H1 (cell line): ENCODE data around the gene AQP6. TPM values are rescaled to one million over a fixed set of nuclear protein-coding genes. Genes with fewer than 3 reads are reported as not detected.

Experiments used
- CBX8 ChIP-seq: fragments of 300-800, 300-1000 bp; sonication (generic); IDR thresholded peaks from 2 replicates; pipeline ENCODE4 v1.7.1; 2016; ENCODE audit warnings: low read depth, low read length, borderline replicate concordance
- CTBP2 ChIP-seq: IDR thresholded peaks from 2 replicates; pipeline ENCODE4 v1.7.0; 2011; ENCODE audit warnings: borderline replicate concordance, mild to moderate bottlenecking, moderate library complexity, mixed read lengths, low read length; ENCODE audit not compliant: insufficient read depth, insufficient read length
- HDAC6 ChIP-seq: IDR thresholded peaks from one replicate; pipeline ENCODE4 v1.7.1; 2012; ENCODE audit warnings: low read depth, mild to moderate bottlenecking, inconsistent platforms, low read length, moderate library complexity
- JUN ChIP-seq: IDR thresholded peaks from 2 replicates; pipeline ENCODE4 v1.6.1; 2011; ENCODE audit warnings: low read depth, mild to moderate bottlenecking, improper control_type of control experiment, low read length
- TAF1 ChIP-seq: IDR thresholded peaks from 2 replicates; pipeline ENCODE4 v1.6.1; 2011; ENCODE audit warnings: mild to moderate bottlenecking, low read depth, low read length
- polyA plus RNA-seq, 7 experiments: library from polyadenylated mRNA; depleted of rRNA in 3 of 7; stranded (reverse) in 5 of 7; unstranded in 2 of 7; fragments of >200 nt in 5 of 7; fragments of 200-250 nt in 2 of 7; gene quantifications; 1 replicate in 5 of 7; 2 replicates in 1 of 7; 4 replicates in 1 of 7; pipeline versions ENCODE4 v1.2.1 to v1.2.3, GENCODE V29; 2011 to 2013; ENCODE audit warnings: missing spikeins in 2 of 7, mixed read lengths in 2 of 7
- total RNA-seq: library from RNA; stranded (reverse); fragmentation: NEBNext Ultra II Directional; extraction: Animal tissue kit (Norgen Biotek cat#: 25700); gene quantifications from 2 replicates; pipeline ENCODE4 v1.2.1, GENCODE V29; 2021
- TF ChIP-seq, protein P1 (sequence below): IDR thresholded peaks from 2 replicates; pipeline ENCODE4 v1.6.1; 2011; ENCODE audit warnings: low read depth, mild to moderate bottlenecking, low read length; ENCODE audit not compliant: insufficient read depth
- TF ChIP-seq, protein P2 (sequence below): IDR thresholded peaks from 2 replicates; pipeline ENCODE4 v1.6.1; 2012; ENCODE audit warnings: inconsistent platforms

Gene AQP6
- total and polyA plus RNA-seq, 2 of the 8 experiments (the other 6 are each of a cell fraction or from before 2014, with no cell fraction given): 0.03 to 0.17 TPM

DNA sequence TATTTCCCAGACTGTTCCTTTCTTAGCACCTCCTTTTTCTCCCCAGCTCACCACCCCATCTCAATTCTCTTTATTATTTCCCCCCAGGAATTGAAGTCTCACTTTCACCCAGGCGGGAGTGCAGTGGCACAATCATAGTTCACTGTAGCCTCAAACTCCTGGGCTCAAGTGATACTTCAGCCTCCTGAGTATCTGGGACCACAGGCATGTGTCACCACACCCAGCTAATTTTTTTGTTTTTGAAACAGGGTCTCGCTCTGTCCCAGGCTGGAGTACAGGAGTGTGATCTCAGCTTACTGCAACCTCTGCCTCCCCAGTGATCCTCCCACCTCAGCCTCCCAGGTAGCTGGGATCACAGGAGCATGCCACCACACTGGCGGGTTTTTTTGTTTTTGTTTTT is 41.6 kb downstream of the AQP6 start (continued):
- TF ChIP-seq CBX8 (no peak), TAF1 (no peak), CTBP2 (no peak), JUN (no peak), HDAC6 (no peak)
- TF ChIP-seq, protein P1, sequence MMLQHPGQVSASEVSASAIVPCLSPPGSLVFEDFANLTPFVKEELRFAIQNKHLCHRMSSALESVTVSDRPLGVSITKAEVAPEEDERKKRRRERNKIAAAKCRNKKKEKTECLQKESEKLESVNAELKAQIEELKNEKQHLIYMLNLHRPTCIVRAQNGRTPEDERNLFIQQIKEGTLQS: no peak
- TF ChIP-seq, protein P2, sequence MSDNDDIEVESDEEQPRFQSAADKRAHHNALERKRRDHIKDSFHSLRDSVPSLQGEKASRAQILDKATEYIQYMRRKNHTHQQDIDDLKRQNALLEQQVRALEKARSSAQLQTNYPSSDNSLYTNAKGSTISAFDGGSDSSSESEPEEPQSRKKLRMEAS: no peak
